GM18867 (cell line): Measurements from ENCODE around the gene IGFBP2.
A peak's percentile ranks its signal among the peaks of the same experiment; 100 is the strongest.

Source experiments
- ATAC-seq: cut with Tn5 transposase; IDR thresholded peaks from one replicate; pipeline ENCODE4 v1.9.1; 2021; ENCODE audit warnings: mild to moderate bottlenecking, moderate library complexity; ENCODE audit not compliant: unreplicated experiment

IGFBP2 gene

GRCh38 chr2:216680951-216681629, 47.9 kb downstream of the IGFBP2 start:
- no peak for ATAC-seq

- no peak for ATAC-seq
Measured at GRCh38 chr2:216681683-216682082, 48.5 kb downstream of the IGFBP2 start.

GRCh38 chr2:216683846-216684245, 50.6 kb downstream of the IGFBP2 start:
- no peak for ATAC-seq

GRCh38 chr2:216685327-216685875, 52.2 kb downstream of the IGFBP2 start:
- no peak for ATAC-seq

- no peak for ATAC-seq
Measured at GRCh38 chr2:216687111-216687510, 53.9 kb downstream of the IGFBP2 start.

- no peak for ATAC-seq
Measured at GRCh38 chr2:216687646-216688045, 54.4 kb downstream of the IGFBP2 start.

GRCh38 chr2:216688731-216689340, 55.6 kb downstream of the IGFBP2 start:
- no peak for ATAC-seq

GRCh38 chr2:216689397-216689796, 56.2 kb downstream of the IGFBP2 start:
- ATAC-seq, result no peak

- ATAC-seq, result no peak
Measured at GRCh38 chr2:216690456-216690852, 57.2 kb downstream of the IGFBP2 start.

- ATAC-seq, result no peak
Measured at GRCh38 chr2:216690853-216691741, 57.9 kb downstream of the IGFBP2 start.

GRCh38 chr2:216692636-216693413, 59.6 kb downstream of the IGFBP2 start:
- peak; percentile 65 for ATAC-seq

GRCh38 chr2:216693414-216694080, 60.3 kb downstream of the IGFBP2 start:
- ATAC-seq, result no peak

- no peak for ATAC-seq
Measured at GRCh38 chr2:216694082-216694825, 61.0 kb downstream of the IGFBP2 start.

- ATAC-seq, result no peak
Measured at GRCh38 chr2:216694826-216695217, 61.6 kb downstream of the IGFBP2 start.

GRCh38 chr2:216695401-216695821, 62.2 kb downstream of the IGFBP2 start, which contains the start of gene IGFBP5:
IGFBP5 (minus strand) TSS chr2:216695549; CDS start chr2:216694775, 774 bp downstream.
- ATAC-seq, result no peak

- no peak for ATAC-seq
Measured at GRCh38 chr2:216696321-216696720, 63.1 kb downstream of the IGFBP2 start.

- no peak for ATAC-seq
Measured at GRCh38 chr2:216696751-216697560, 63.7 kb downstream of the IGFBP2 start.

- ATAC-seq, result no peak
Measured at GRCh38 chr2:216698293-216698692, 65.1 kb downstream of the IGFBP2 start.
